H1 (cell line): ENCODE data around the gene RGL2. TPM values are rescaled to one million over a fixed set of nuclear protein-coding genes. Genes with fewer than 3 reads are reported as not detected.
A peak's percentile ranks its signal among the peaks of the same experiment; 100 is the strongest.

Source experiments
- CTCF ChIA-PET: fragments of 300-600 bp; sonication (Branson Sonifier 250); formaldehyde crosslinking; loops from one replicate; lab custom pipeline; 2021; ENCODE audit not compliant: partially characterized antibody; lab: Charles Lee
- POLR2A ChIA-PET: fragments of 300-600 bp; sonication (Branson Sonifier 250); formaldehyde crosslinking; loops from one replicate; lab custom pipeline; 2021; ENCODE audit warnings: inconsistent platforms; ENCODE audit not compliant: partially characterized antibody; lab: Charles Lee
- DNase-seq, 2 experiments: peaks; one replicate each; pipeline versions ENCODE4 v3.0.0 to v3.0.0-alpha.2; 2010 to 2022; ENCODE audit warnings: low spot score in 2 of 2, low read depth in 1 of 2, mixed read lengths in 1 of 2
- FAIRE-seq: peaks from 2 replicates; lab custom pipeline; 2011; peaks lifted over from hg19 to GRCh38; lab: Jason Lieb, UNC
- H2AFZ ChIP-seq: 2 replicates; pipeline ENCODE4 v1.8.1; 2012; ENCODE audit warnings: low read length, inconsistent platforms
- H2AK5ac ChIP-seq: 2 replicates; pipeline ENCODE4 v1.6.1; 2013; ENCODE audit warnings: low read depth, low read length
- H2BK120ac ChIP-seq: replicated peaks from 2 replicates; pipeline ENCODE3; 2013; ENCODE audit warnings: low read depth, low read length, inconsistent platforms
- H2BK12ac ChIP-seq: 2 replicates; pipeline ENCODE4 v1.6.1; 2013; ENCODE audit warnings: low read depth, low read length
- H2BK15ac ChIP-seq: 2 replicates; pipeline ENCODE4 v1.6.1; 2013; ENCODE audit warnings: low read length
- H2BK20ac ChIP-seq: 2 replicates; pipeline ENCODE4 v1.6.1; 2013; ENCODE audit warnings: low read length
- H2BK5ac ChIP-seq: 2 replicates; pipeline ENCODE4 v1.6.1; 2013; ENCODE audit warnings: low read depth, low read length
- H3K14ac ChIP-seq: 2 replicates; pipeline ENCODE4 v1.6.1; 2013; ENCODE audit warnings: inconsistent platforms; ENCODE audit not compliant: insufficient read length
- H3K18ac ChIP-seq: 2 replicates; pipeline ENCODE4 v1.6.1; 2013; ENCODE audit warnings: low read length; ENCODE audit errors: extremely low read depth
- H3K23ac ChIP-seq: 2 replicates; pipeline ENCODE4 v1.6.1; 2013; ENCODE audit warnings: inconsistent platforms; ENCODE audit not compliant: insufficient read length
- H3K23me2 ChIP-seq: 2 replicates; pipeline ENCODE4 v1.6.1; 2013; ENCODE audit warnings: low read depth, low read length
- H3K27ac ChIP-seq: 2 replicates; pipeline ENCODE4 v1.6.1; 2011; ENCODE audit warnings: low read depth, low read length, inconsistent platforms
- H3K27me3 ChIP-seq, 4 experiments: replicated peaks in 1 of 4; 1 replicate in 1 of 4; 2 replicates in 3 of 4; pipeline versions ENCODE4 v1.6.1 to v1.8.1; 2011 to 2013; ENCODE audit warnings: low read length in 3 of 4, mild to moderate bottlenecking in 3 of 4, inconsistent platforms in 2 of 4, mixed read lengths in 2 of 4, moderate library complexity in 1 of 4; ENCODE audit not compliant: control insufficient read depth in 3 of 4, insufficient read depth in 3 of 4; ENCODE audit errors: extremely low read depth in 1 of 4
- H3K36me3 ChIP-seq, 4 experiments: 2 replicates each; pipeline versions ENCODE4 v1.6.1 to v1.8.1; 2011 to 2013; ENCODE audit warnings: mild to moderate bottlenecking in 4 of 4, low read length in 3 of 4, moderate library complexity in 2 of 4, control low read depth in 1 of 4, inconsistent platforms in 1 of 4; ENCODE audit not compliant: insufficient read depth in 4 of 4, control insufficient read depth in 2 of 4
- H3K4ac ChIP-seq: replicated peaks from 2 replicates; pipeline ENCODE3; 2013; ENCODE audit warnings: low read length, low read depth, mixed read lengths, inconsistent platforms; ENCODE audit not compliant: insufficient read length
- H3K4me1 ChIP-seq, 4 experiments: replicated peaks in 1 of 4; 1 replicate in 1 of 4; 2 replicates in 3 of 4; pipeline versions ENCODE4 v1.6.1 to v1.8.1; 2011 to 2013; ENCODE audit warnings: low read length in 3 of 4, inconsistent platforms in 2 of 4, mixed read lengths in 1 of 4; ENCODE audit not compliant: insufficient read depth in 4 of 4, control insufficient read depth in 3 of 4
- H3K4me2 ChIP-seq, 2 experiments: 2 replicates each; pipeline versions ENCODE4 v1.6.1 to v1.8.1; 2011 to 2013; ENCODE audit warnings: low read depth in 2 of 2, low read length in 2 of 2, control low read depth in 1 of 2, inconsistent platforms in 1 of 2, mild to moderate bottlenecking in 1 of 2; ENCODE audit not compliant: insufficient read depth in 1 of 2
- H3K4me3 ChIP-seq, 4 experiments: fragments of 200-600, 300-600 bp in 1 of 4; sonication (generic), shearing (Covaris generic), sonication (Bioruptor Twin) in 1 of 4; 2 replicates each; pipeline versions ENCODE4 v1.5.1 to v1.8.1; 2011 to 2016; ENCODE audit warnings: low read length in 4 of 4, low read depth in 3 of 4, control low read depth in 2 of 4, inconsistent platforms in 2 of 4, mild to moderate bottlenecking in 2 of 4, mixed read lengths in 1 of 4, moderate library complexity in 1 of 4; ENCODE audit not compliant: insufficient read depth in 2 of 4; ENCODE audit errors: extremely low read depth in 1 of 4
- H3K56ac ChIP-seq: replicated peaks from 2 replicates; pipeline ENCODE3; 2013; ENCODE audit warnings: low read depth, mild to moderate bottlenecking, mixed read lengths, low read length, inconsistent platforms; ENCODE audit not compliant: insufficient read length
- H3K79me1 ChIP-seq: 2 replicates; pipeline ENCODE4 v1.6.1; 2013; ENCODE audit warnings: low read depth, low read length, control low read depth
- H3K79me2 ChIP-seq, 2 experiments: 2 replicates each; pipeline versions ENCODE4 v1.6.1 to v1.8.1; 2012 to 2013; ENCODE audit warnings: low read length in 2 of 2, mild to moderate bottlenecking in 2 of 2, inconsistent platforms in 1 of 2; ENCODE audit not compliant: insufficient read depth in 2 of 2, control insufficient read depth in 1 of 2
- H3K9ac ChIP-seq, 4 experiments: replicated peaks in 1 of 4; 1 replicate in 1 of 4; 2 replicates in 3 of 4; pipeline versions ENCODE4 v1.6.1 to v1.8.1; 2011 to 2013; ENCODE audit warnings: low read depth in 3 of 4, low read length in 3 of 4, control low read depth in 2 of 4, mild to moderate bottlenecking in 2 of 4, moderate library complexity in 2 of 4, inconsistent platforms in 1 of 4; ENCODE audit errors: extremely low read depth in 1 of 4
- H3K9me3 ChIP-seq, 2 experiments: 2 replicates each; pipeline versions ENCODE4 v1.6.1 to v1.8.1; 2012 to 2013; ENCODE audit warnings: mild to moderate bottlenecking in 2 of 2, moderate library complexity in 2 of 2, control low read depth in 1 of 2, inconsistent platforms in 1 of 2, low read depth in 1 of 2, low read length in 1 of 2, mixed read lengths in 1 of 2; ENCODE audit not compliant: insufficient read depth in 2 of 2
- H4K20me1 ChIP-seq, 2 experiments: replicated peaks in 1 of 2; 2 replicates each; pipeline versions ENCODE3 to v1.8.1; 2011 to 2013; ENCODE audit warnings: inconsistent platforms in 2 of 2, low read length in 2 of 2, mild to moderate bottlenecking in 1 of 2; ENCODE audit not compliant: insufficient read depth in 2 of 2, control insufficient read depth in 1 of 2
- H4K5ac ChIP-seq: 2 replicates; pipeline ENCODE4 v1.6.1; 2013; ENCODE audit warnings: low read length, low read depth, mixed read lengths, inconsistent platforms; ENCODE audit not compliant: insufficient read length
- H4K8ac ChIP-seq: 2 replicates; pipeline ENCODE4 v1.8.0; 2013; ENCODE audit warnings: mild to moderate bottlenecking, moderate library complexity, low read length, inconsistent platforms; ENCODE audit not compliant: insufficient read depth; ENCODE audit errors: extremely low read depth
- H4K91ac ChIP-seq: replicated peaks from 2 replicates; pipeline ENCODE3; 2013; ENCODE audit warnings: low read length, mixed read lengths, inconsistent platforms; ENCODE audit not compliant: insufficient read length
- KDM4A ChIP-seq: IDR thresholded peaks from one replicate; pipeline ENCODE4 v1.7.1; 2012; ENCODE audit warnings: low read depth, mild to moderate bottlenecking, moderate library complexity, low read length, inconsistent platforms; ENCODE audit not compliant: severe bottlenecking
- KDM5A ChIP-seq: fragments of 200-600 bp; IDR thresholded peaks from 2 replicates; pipeline ENCODE4 v1.7.1; 2012; ENCODE audit warnings: mild to moderate bottlenecking, low read length, inconsistent platforms, mixed read lengths
- PHF8 ChIP-seq: fragments of 200-600 bp; sonication (generic); conservative IDR thresholded peaks from 2 replicates; pipeline ENCODE4 v1.7.1; 2012; ENCODE audit warnings: low read depth, mild to moderate bottlenecking, inconsistent platforms, low read length, moderate library complexity
- WGBS, 2 experiments: shearing (Covaris generic) in 1 of 2; methylation state at CpG; one replicate each; pipeline versions ENCODE4 v1.1.6 to v1.1.7; 2013 to 2015; ENCODE audit warnings: low lambda C conversion rate in 2 of 2, mixed read lengths in 2 of 2, inconsistent platforms in 1 of 2, low coverage in 1 of 2, missing lambda C conversion rate in 1 of 2; ENCODE audit not compliant: insufficient replicate concordance in 2 of 2, insufficient coverage in 1 of 2, insufficient read length in 1 of 2; ENCODE audit errors: extremely low coverage in 1 of 2, missing lambda C conversion rate in 1 of 2; 5-methylcytosine and 5-hydroxymethylcytosine counted together
- polyA plus RNA-seq, 7 experiments: library from polyadenylated mRNA; depleted of rRNA in 3 of 7; stranded (reverse) in 5 of 7; unstranded in 2 of 7; fragments of >200 nt in 5 of 7; fragments of 200-250 nt in 2 of 7; gene quantifications; 1 replicate in 5 of 7; 2 replicates in 1 of 7; 4 replicates in 1 of 7; pipeline versions ENCODE4 v1.2.1 to v1.2.3, GENCODE V29; 2011 to 2013; ENCODE audit warnings: missing spikeins in 2 of 7, mixed read lengths in 2 of 7
- total RNA-seq: library from RNA; stranded (reverse); fragmentation: NEBNext Ultra II Directional; extraction: Animal tissue kit (Norgen Biotek cat#: 25700); gene quantifications from 2 replicates; pipeline ENCODE4 v1.2.1, GENCODE V29; 2021
- TF ChIP-seq, protein P1 (sequence below): IDR thresholded peaks from 2 replicates; pipeline ENCODE4 v1.6.1; 2012; ENCODE audit warnings: low read length, inconsistent platforms

RGL2 gene
- total and polyA plus RNA-seq, 2 of the 8 experiments (the other 6 are each of a cell fraction or from before 2014, with no cell fraction given) = 58.1 to 80.3 TPM

DNA sequence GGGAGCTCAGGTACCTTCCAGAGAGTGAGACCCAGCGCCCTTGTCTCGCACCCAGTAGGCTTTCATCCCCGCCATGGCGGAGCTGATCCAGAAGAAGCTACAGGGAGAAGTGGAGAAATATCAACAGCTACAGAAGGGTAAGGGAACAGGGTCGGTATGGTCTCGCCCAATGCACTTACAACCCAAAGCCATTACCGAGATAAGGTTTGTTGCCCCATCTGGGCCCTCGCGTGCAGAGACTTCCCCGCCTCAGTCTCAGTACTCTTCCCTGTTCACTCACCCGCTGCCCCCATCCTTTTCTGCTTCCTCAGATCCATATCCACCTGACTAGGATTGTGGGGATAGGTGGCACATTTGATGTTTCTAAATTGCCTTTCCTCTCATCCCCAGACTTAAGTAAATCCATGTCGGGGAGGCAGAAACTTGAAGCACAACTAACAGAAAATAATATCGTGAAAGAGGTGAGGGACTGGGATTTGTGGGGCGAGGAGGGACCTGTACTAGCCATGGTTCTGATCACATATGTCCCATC is 8.9 kb downstream of the RGL2 start:
- Histone ChIP-seq H4K20me1 (peaks cover 0 to 6% of the 10 kb centered on the region in 2 experiments), H2AFZ (no peak overlapping the region), H3K79me1 (peaks cover 8% of the 10 kb centered on the region; the same call in 1 of the 2 replicates), H2AK5ac (no peak overlapping the region), H3K4ac (no peak overlapping the region), H3K27ac (peak overlapping the region; percentile 37; the same call in 1 of the 2 replicates), H2BK5ac (no peak overlapping the region), H3K4me3 (peak overlapping the region; percentile 74 to 97 (median 84)), H4K8ac (0 out of 2 replicates have a peak overlapping the region, but pooled peaks have one; percentile 90), H4K91ac (no peak overlapping the region), H2BK20ac (no peak overlapping the region), H3K23ac (no peak overlapping the region), H3K18ac (no peak overlapping the region), H4K5ac (no peak overlapping the region), H3K27me3 (no peaks in the 10 kb centered on the region), H3K4me1 (peaks cover 0 to 11% (median 5%) of the 10 kb centered on the region in 4 experiments; a peak in 5 of 7 replicates), H3K79me2 (peaks cover 4 to 31% of the 10 kb centered on the region in 2 experiments; a peak in 3 of 4 replicates), H3K4me2 (peak overlapping the region; percentile 76 to 92), H3K36me3 (peaks cover 17 to 34% (median 30%) of the 10 kb centered on the region in 4 experiments), H3K14ac (no peak overlapping the region), H3K23me2 (peaks cover 8% of the 10 kb centered on the region; the same call in 1 of the 2 replicates), H2BK12ac (no peak overlapping the region), H2BK15ac (no peak overlapping the region), H3K56ac (no peak overlapping the region), H3K9me3 (no peaks in the 10 kb centered on the region; a peak in 1 of 4 replicates), H3K9ac (peak overlapping the region; percentile 74 to 85 (median 80)), H2BK120ac (no peak overlapping the region)
- FAIRE-seq (no peak), DNase-seq (no peak)
- 0 out of 2 replicates have a peak, but pooled peaks have one; percentile 22 for TF ChIP-seq PHF8
- no peak for TF ChIP-seq KDM4A
- TF ChIP-seq KDM5A = 0 out of 2 replicates have a peak, but pooled peaks have one; percentile 30
- TF ChIP-seq, protein P1, sequence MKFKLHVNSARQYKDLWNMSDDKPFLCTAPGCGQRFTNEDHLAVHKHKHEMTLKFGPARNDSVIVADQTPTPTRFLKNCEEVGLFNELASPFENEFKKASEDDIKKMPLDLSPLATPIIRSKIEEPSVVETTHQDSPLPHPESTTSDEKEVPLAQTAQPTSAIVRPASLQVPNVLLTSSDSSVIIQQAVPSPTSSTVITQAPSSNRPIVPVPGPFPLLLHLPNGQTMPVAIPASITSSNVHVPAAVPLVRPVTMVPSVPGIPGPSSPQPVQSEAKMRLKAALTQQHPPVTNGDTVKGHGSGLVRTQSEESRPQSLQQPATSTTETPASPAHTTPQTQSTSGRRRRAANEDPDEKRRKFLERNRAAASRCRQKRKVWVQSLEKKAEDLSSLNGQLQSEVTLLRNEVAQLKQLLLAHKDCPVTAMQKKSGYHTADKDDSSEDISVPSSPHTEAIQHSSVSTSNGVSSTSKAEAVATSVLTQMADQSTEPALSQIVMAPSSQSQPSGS = no peak
- ChIA-PET CTCF (interaction anchor here (0.5 to 7.2 kb wide), 5 partner anchors 8 to 117 kb away, joined by 3 to 81 read pairs (median 4); partner anchors contain the start of genes B3GALT4 and RGL2), POLR2A (interaction anchor here (0.6 to 16.7 kb wide), 12 partner anchors 9 to 318 kb away, joined by 3 to 337 read pairs (median 4); partner anchors contain the start of genes B3GALT4, RGL2, RPS18 and TAPBP)
- 7% methylated on average over 14 of the region's 14 CpGs; no CpG with 5 or more reads in 1 of the 2 experiments for WGBS, 2 experiments
